Measurements from ENCODE around the gene LRP1. TPM values are rescaled to one million over a fixed set of nuclear protein-coding genes. Genes with fewer than 3 reads are reported as not detected.

LRP1 gene
- total and polyA plus RNA-seq, 8 donors, result 108 to 325 (median 138) TPM

- ATAC-seq, result no peak
- no peak overlapping the region for H3K4me3 ChIP-seq
- DNase-seq, result no peak
- H3K27ac ChIP-seq, result no peak overlapping the region
- intact Hi-C loops (cut with DNase I), result loop anchor here in 1 of 2 donors (10.0 kb wide), 1 partner anchor 63 kb away; the partner anchor contains the start of gene LRP1
- H3K36me3 ChIP-seq, result peaks cover 0 to 91% of the 10 kb centered on the region in 2 donors
- H3K27me3 ChIP-seq, result no peaks in the 10 kb centered on the region
- H3K4me1 ChIP-seq, result peaks cover 0 to 9% of the 10 kb centered on the region in 2 donors
- no peak for TF ChIP-seq CTCF (IDR thresholded peaks at IDR 0.05)
- no peaks in the 10 kb centered on the region for H3K9me3 ChIP-seq
Measured at GRCh38 chr12:57187222-57188089, 59.2 kb downstream of the LRP1 start.

- no peaks in the 10 kb centered on the region for H3K9me3 ChIP-seq
- H3K36me3 ChIP-seq, result peaks cover 0 to 96% of the 10 kb centered on the region in 2 donors
- no peak for ATAC-seq
- no peak overlapping the region for H3K4me3 ChIP-seq
- H3K4me1 ChIP-seq, result peaks cover 0 to 9% of the 10 kb centered on the region in 2 donors
- H3K27me3 ChIP-seq, result no peaks in the 10 kb centered on the region
- no peak overlapping the region for H3K27ac ChIP-seq
- no peak for TF ChIP-seq CTCF (IDR thresholded peaks at IDR 0.05)
- intact Hi-C loops (cut with DNase I), result loop anchor here in 1 of 2 donors (10.0 kb wide), 1 partner anchor 63 kb away; the partner anchor contains the start of gene LRP1
- no peak for DNase-seq
Measured at GRCh38 chr12:57188090-57188425, 59.8 kb downstream of the LRP1 start.

GRCh38 chr12:57190037-57190436 is 61.8 kb downstream of the LRP1 start:
- intact Hi-C loops (cut with DNase I), result no loop called here
- peak; percentile 72 for ATAC-seq
- TF ChIP-seq CTCF (IDR thresholded peaks at IDR 0.05), result no peak
- H3K27ac ChIP-seq, result no peak overlapping the region
- H3K27me3 ChIP-seq, result no peaks in the 10 kb centered on the region
- peak in 2 of 4 donors; percentile 54 to 79 for DNase-seq
- H3K4me1 ChIP-seq, result peaks cover 0 to 9% of the 10 kb centered on the region in 2 donors
- no peaks in the 10 kb centered on the region for H3K9me3 ChIP-seq
- peaks cover 0 to 96% of the 10 kb centered on the region in 2 donors for H3K36me3 ChIP-seq
- no peak overlapping the region for H3K4me3 ChIP-seq

DNA sequence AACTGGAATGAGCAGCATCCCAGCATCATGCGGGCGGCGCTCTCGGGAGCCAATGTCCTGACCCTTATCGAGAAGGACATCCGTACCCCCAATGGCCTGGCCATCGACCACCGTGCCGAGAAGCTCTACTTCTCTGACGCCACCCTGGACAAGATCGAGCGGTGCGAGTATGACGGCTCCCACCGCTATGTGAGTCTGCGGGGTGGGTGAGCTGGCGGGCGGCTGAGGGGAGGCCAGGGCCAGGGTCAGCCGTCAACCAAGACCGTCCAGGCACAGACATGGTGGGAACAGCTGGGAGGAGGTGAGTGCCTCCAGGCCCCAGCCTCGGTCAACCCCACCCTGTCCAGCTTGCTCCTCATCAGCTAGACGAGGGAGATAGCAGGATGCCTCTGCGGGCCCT is 62.5 kb downstream of the LRP1 start:
- DNase-seq (no peak), ATAC-seq (no peak)
- no peak for TF ChIP-seq CTCF (IDR thresholded peaks at IDR 0.05)
- peaks cover 0 to 9% of the 10 kb centered on the region in 2 donors for H3K4me1 ChIP-seq
- intact Hi-C loops (cut with DNase I), result no loop called here
- no peak overlapping the region for H3K4me3 ChIP-seq
- H3K36me3 ChIP-seq, result peaks cover 0 to 96% of the 10 kb centered on the region in 2 donors
- no peaks in the 10 kb centered on the region for H3K9me3 ChIP-seq
- no peak overlapping the region for H3K27ac ChIP-seq
- no peaks in the 10 kb centered on the region for H3K27me3 ChIP-seq

- no peak overlapping the region for H3K4me3 ChIP-seq
- no peaks in the 10 kb centered on the region for H3K9me3 ChIP-seq
- intact Hi-C loops (cut with DNase I), result no loop called here
- H3K27ac ChIP-seq, result no peak overlapping the region
- peaks cover 0 to 96% of the 10 kb centered on the region in 2 donors for H3K36me3 ChIP-seq
- no peaks in the 10 kb centered on the region for H3K27me3 ChIP-seq
- no peak for TF ChIP-seq CTCF (IDR thresholded peaks at IDR 0.05)
- peaks cover 0 to 9% of the 10 kb centered on the region in 2 donors for H3K4me1 ChIP-seq
- no peak for ATAC-seq
- no peak for DNase-seq
Measured at GRCh38 chr12:57191410-57191809, 63.1 kb downstream of the LRP1 start.

Measured in left lung (tissue), 10 donors.